Mucosa of rectum (tissue), 2 donors: ENCODE measurements around the gene NEK6.

Experiments
- H3K27ac ChIP-seq, 2 donors: one replicate each; pipeline ENCODE4 v1.7.0; 2013; ENCODE audit warnings: inconsistent platforms in 2 of 2, low read depth in 2 of 2, low read length in 2 of 2
- H3K27me3 ChIP-seq, 2 donors: one replicate each; pipeline ENCODE4 v1.7.0; 2013; ENCODE audit warnings: low read length in 2 of 2; ENCODE audit not compliant: control insufficient read depth in 2 of 2, insufficient read depth in 2 of 2
- H3K36me3 ChIP-seq, 2 donors: one replicate each; pipeline ENCODE4 v1.7.0; 2013; ENCODE audit warnings: low read length in 2 of 2; ENCODE audit not compliant: control insufficient read depth in 2 of 2, insufficient read depth in 2 of 2
- H3K4me1 ChIP-seq, 2 donors: one replicate each; pipeline ENCODE4 v1.7.0; 2013; ENCODE audit warnings: low read length in 2 of 2, mild to moderate bottlenecking in 1 of 2; ENCODE audit not compliant: control insufficient read depth in 2 of 2, insufficient read depth in 2 of 2
- H3K4me3 ChIP-seq, 2 donors: one replicate each; pipeline ENCODE4 v1.7.0; 2013; ENCODE audit warnings: low read length in 2 of 2
- H3K9ac ChIP-seq, 2 donors: one replicate each; pipeline ENCODE4 v1.7.0; 2013; ENCODE audit warnings: low read length in 2 of 2, low read depth in 1 of 2, mild to moderate bottlenecking in 1 of 2
- H3K9me3 ChIP-seq, 2 donors: one replicate each; pipeline ENCODE4 v1.7.0; 2013; ENCODE audit warnings: low read length in 2 of 2; ENCODE audit not compliant: control insufficient read depth in 2 of 2
- donor health status: healthy.
- donor health status: Normal muscosa, but diverticular disease.

The NEK6 gene

GRCh38 chr9:124274226-124274625 is 16.5 kb downstream of the NEK6 start:
- H3K27ac ChIP-seq, result peak overlapping the region in 1 of 2 donors; percentile 9
- H3K9me3 ChIP-seq, result no peaks in the 10 kb centered on the region
- H3K4me1 ChIP-seq, result peaks cover 26 to 33% of the 10 kb centered on the region in 2 donors
- H3K4me3 ChIP-seq, result no peak overlapping the region
- H3K27me3 ChIP-seq, result no peaks in the 10 kb centered on the region
- peaks cover 0 to 2% of the 10 kb centered on the region in 2 donors for H3K36me3 ChIP-seq
- H3K9ac ChIP-seq, result no peak overlapping the region

- no peaks in the 10 kb centered on the region for H3K9me3 ChIP-seq
- H3K36me3 ChIP-seq, result no peaks in the 10 kb centered on the region
- peaks cover 26 to 34% of the 10 kb centered on the region in 2 donors for H3K4me1 ChIP-seq
- H3K27me3 ChIP-seq, result no peaks in the 10 kb centered on the region
- no peak overlapping the region for H3K9ac ChIP-seq
- no peak overlapping the region for H3K27ac ChIP-seq
- no peak overlapping the region for H3K4me3 ChIP-seq
Observed at GRCh38 chr9:124274738-124275137, 17.0 kb downstream of the NEK6 start.

GRCh38 chr9:124277420-124277819 is 19.7 kb downstream of the NEK6 start:
- H3K4me1 ChIP-seq, result peaks cover 21 to 30% of the 10 kb centered on the region in 2 donors
- H3K36me3 ChIP-seq, result no peaks in the 10 kb centered on the region
- H3K4me3 ChIP-seq, result no peak overlapping the region
- no peak overlapping the region for H3K27ac ChIP-seq
- H3K9me3 ChIP-seq, result no peaks in the 10 kb centered on the region
- no peak overlapping the region for H3K9ac ChIP-seq
- no peaks in the 10 kb centered on the region for H3K27me3 ChIP-seq

- no peak overlapping the region for H3K27ac ChIP-seq
Observed at GRCh38 chr9:124278054-124278540, 20.3 kb downstream of the NEK6 start.

GRCh38 chr9:124279531-124280175 is 21.9 kb downstream of the NEK6 start:
- H3K36me3 ChIP-seq, result no peaks in the 10 kb centered on the region
- H3K4me1 ChIP-seq, result peaks cover 31 to 34% of the 10 kb centered on the region in 2 donors
- no peaks in the 10 kb centered on the region for H3K9me3 ChIP-seq
- no peak overlapping the region for H3K4me3 ChIP-seq
- no peaks in the 10 kb centered on the region for H3K27me3 ChIP-seq
- no peak overlapping the region for H3K9ac ChIP-seq
- H3K27ac ChIP-seq, result peak overlapping the region; percentile 40 to 47

More at GRCh38 chr9:124278054-124278540, 20.3 kb downstream of the NEK6 start:
- peaks cover 28 to 31% of the 10 kb centered on the region in 2 donors for H3K4me1 ChIP-seq
- no peaks in the 10 kb centered on the region for H3K36me3 ChIP-seq
- H3K27me3 ChIP-seq, result no peaks in the 10 kb centered on the region
- no peak overlapping the region for H3K9ac ChIP-seq
- H3K9me3 ChIP-seq, result no peaks in the 10 kb centered on the region
- H3K4me3 ChIP-seq, result no peak overlapping the region

- Histone ChIP-seq H3K9ac (no peak overlapping the region), H3K27ac (peak overlapping the region; percentile 7 to 40)
Observed at GRCh38 chr9:124280176-124280691, 22.5 kb downstream of the NEK6 start.

GRCh38 chr9:124281931-124282371 is 24.2 kb downstream of the NEK6 start:
- H3K9me3 ChIP-seq, result no peaks in the 10 kb centered on the region

More at GRCh38 chr9:124280176-124280691, 22.5 kb downstream of the NEK6 start:
- no peak overlapping the region for H3K4me3 ChIP-seq
- peaks cover 35 to 39% of the 10 kb centered on the region in 2 donors for H3K4me1 ChIP-seq
- no peaks in the 10 kb centered on the region for H3K36me3 ChIP-seq
- no peaks in the 10 kb centered on the region for H3K27me3 ChIP-seq
- H3K9me3 ChIP-seq, result no peaks in the 10 kb centered on the region

GRCh38 chr9:124282442-124283227 is 24.9 kb downstream of the NEK6 start:
- Histone ChIP-seq H3K4me3 (no peak overlapping the region), H3K36me3 (peaks cover 0 to 2% of the 10 kb centered on the region in 2 donors), H3K9me3 (no peaks in the 10 kb centered on the region), H3K4me1 (peaks cover 55 to 58% of the 10 kb centered on the region in 2 donors), H3K27ac (peak overlapping the region; percentile 75 to 77), H3K9ac (peak overlapping the region; percentile 24 to 37), H3K27me3 (no peaks in the 10 kb centered on the region)

More at GRCh38 chr9:124281931-124282371, 24.2 kb downstream of the NEK6 start:
- peaks cover 52 to 55% of the 10 kb centered on the region in 2 donors for H3K4me1 ChIP-seq
- no peaks in the 10 kb centered on the region for H3K36me3 ChIP-seq
- no peaks in the 10 kb centered on the region for H3K27me3 ChIP-seq
- no peak overlapping the region for H3K4me3 ChIP-seq
- peak overlapping the region; percentile 75 to 77 for H3K27ac ChIP-seq
- peak overlapping the region in 1 of 2 donors; percentile 37 for H3K9ac ChIP-seq

- Histone ChIP-seq H3K27me3 (no peaks in the 10 kb centered on the region), H3K36me3 (peaks cover 0 to 2% of the 10 kb centered on the region in 2 donors), H3K9me3 (no peaks in the 10 kb centered on the region), H3K4me3 (no peak overlapping the region), H3K27ac (peak overlapping the region; percentile 75 to 77), H3K9ac (no peak overlapping the region), H3K4me1 (peaks cover 55 to 58% of the 10 kb centered on the region in 2 donors)
Observed at GRCh38 chr9:124283228-124283814, 25.6 kb downstream of the NEK6 start.
